Chondrocyte (in vitro differentiated cells): ENCODE measurements around the gene KAZN. TPM values are rescaled to one million over a fixed set of nuclear protein-coding genes. Genes with fewer than 3 reads are reported as not detected.

Experiments
- DNase-seq: peaks from one replicate; pipeline ENCODE4 v3.0.0; 2021; ENCODE audit warnings: mixed read lengths, low spot score
- H3K27ac Mint-ChIP-seq: one replicate; pipeline ENCODE4 v1.8.0; 2021; ENCODE audit warnings: mild to moderate bottlenecking, moderate library complexity, mixed read lengths; ENCODE audit not compliant: unreplicated experiment
- H3K27me3 Mint-ChIP-seq: 2 replicates; pipeline ENCODE4 v1.8.0; 2021; ENCODE audit warnings: low read depth, mixed read lengths
- H3K36me3 Mint-ChIP-seq: 2 replicates; pipeline ENCODE4 v1.8.0; 2021; ENCODE audit warnings: low read depth, mixed read lengths
- H3K4me1 Mint-ChIP-seq: 2 replicates; pipeline ENCODE4 v1.8.0; 2021; ENCODE audit warnings: low read depth, mild to moderate bottlenecking, mixed read lengths
- H3K4me3 Mint-ChIP-seq: one replicate; pipeline ENCODE4 v1.8.0; 2021; ENCODE audit warnings: mild to moderate bottlenecking, moderate library complexity, mixed read lengths; ENCODE audit not compliant: unreplicated experiment
- H3K9me3 Mint-ChIP-seq: 2 replicates; pipeline ENCODE4 v1.8.0; 2021; ENCODE audit warnings: low read depth, mixed read lengths
- total RNA-seq: library from RNA; stranded (reverse); gene quantifications from 3 replicates; pipeline ENCODE4 v1.2.1, GENCODE V29; 2021
- TF ChIP-seq, protein P1 (sequence below): fragments of 200-600 bp; sonication (generic); IDR thresholded peaks from 2 replicates; pipeline ENCODE4 v1.5.0; 2021; ENCODE audit warnings: antibody characterized with exemption, mild to moderate bottlenecking, moderate library complexity

KAZN gene
- total RNA-seq, 1 donor from 2014 or later: 29.6 TPM

DNA sequence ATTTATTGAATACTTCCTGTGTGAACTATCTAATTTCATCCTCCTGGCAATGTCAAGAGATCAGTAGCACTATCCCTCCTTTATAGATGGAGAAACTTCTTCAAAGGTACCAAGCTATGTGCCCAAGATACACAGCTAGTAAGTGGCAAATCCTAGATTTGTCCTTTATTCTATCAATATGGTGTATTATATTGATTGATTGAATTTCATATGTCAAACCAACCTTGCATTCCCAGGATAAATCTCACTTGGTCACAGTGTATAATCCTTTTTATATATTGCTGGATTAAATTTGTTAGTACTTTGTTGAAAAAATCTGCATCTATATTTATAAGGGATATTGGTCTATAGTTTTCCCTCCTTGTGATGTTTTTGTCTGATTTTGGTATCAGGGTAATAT, 506.3 kb downstream of the KAZN start:
- TF ChIP-seq, protein P1, sequence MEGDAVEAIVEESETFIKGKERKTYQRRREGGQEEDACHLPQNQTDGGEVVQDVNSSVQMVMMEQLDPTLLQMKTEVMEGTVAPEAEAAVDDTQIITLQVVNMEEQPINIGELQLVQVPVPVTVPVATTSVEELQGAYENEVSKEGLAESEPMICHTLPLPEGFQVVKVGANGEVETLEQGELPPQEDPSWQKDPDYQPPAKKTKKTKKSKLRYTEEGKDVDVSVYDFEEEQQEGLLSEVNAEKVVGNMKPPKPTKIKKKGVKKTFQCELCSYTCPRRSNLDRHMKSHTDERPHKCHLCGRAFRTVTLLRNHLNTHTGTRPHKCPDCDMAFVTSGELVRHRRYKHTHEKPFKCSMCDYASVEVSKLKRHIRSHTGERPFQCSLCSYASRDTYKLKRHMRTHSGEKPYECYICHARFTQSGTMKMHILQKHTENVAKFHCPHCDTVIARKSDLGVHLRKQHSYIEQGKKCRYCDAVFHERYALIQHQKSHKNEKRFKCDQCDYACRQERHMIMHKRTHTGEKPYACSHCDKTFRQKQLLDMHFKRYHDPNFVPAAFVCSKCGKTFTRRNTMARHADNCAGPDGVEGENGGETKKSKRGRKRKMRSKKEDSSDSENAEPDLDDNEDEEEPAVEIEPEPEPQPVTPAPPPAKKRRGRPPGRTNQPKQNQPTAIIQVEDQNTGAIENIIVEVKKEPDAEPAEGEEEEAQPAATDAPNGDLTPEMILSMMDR: no peak
- Mint-ChIP-seq H3K36me3 (peaks cover 6% of the 10 kb centered on the region), H3K4me3 (no peak overlapping the region), H3K4me1 (no peaks in the 10 kb centered on the region), H3K27ac (no peak overlapping the region), H3K9me3 (peaks cover 11% of the 10 kb centered on the region), H3K27me3 (peaks cover 21% of the 10 kb centered on the region)
- no peak for DNase-seq

DNA sequence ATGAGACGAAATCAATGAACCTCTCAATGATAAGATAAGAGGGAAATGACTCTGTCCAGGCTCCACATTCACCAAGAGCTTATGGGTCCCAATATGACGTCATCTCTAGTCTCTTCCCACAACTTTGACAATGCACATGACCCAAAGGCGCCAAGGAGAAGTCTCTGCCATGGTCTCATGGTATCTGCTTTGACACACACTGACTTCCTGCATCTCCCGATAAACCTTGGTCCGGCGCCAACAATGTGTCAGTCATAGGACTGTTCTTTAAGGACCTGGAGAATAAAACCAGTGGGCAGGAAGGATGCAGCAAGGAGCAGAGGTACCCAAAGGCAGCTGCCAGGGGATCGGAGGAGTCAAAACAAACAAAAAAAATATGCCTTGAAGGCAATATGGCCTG, 508.1 kb downstream of the KAZN start:
- TF ChIP-seq, protein P1: no peak
- Mint-ChIP-seq H3K36me3 (peaks cover 6% of the 10 kb centered on the region), H3K4me3 (no peak overlapping the region), H3K4me1 (no peaks in the 10 kb centered on the region), H3K27me3 (peaks cover 5% of the 10 kb centered on the region), H3K9me3 (peaks cover 11% of the 10 kb centered on the region), H3K27ac (no peak overlapping the region)
- no peak for DNase-seq

DNA sequence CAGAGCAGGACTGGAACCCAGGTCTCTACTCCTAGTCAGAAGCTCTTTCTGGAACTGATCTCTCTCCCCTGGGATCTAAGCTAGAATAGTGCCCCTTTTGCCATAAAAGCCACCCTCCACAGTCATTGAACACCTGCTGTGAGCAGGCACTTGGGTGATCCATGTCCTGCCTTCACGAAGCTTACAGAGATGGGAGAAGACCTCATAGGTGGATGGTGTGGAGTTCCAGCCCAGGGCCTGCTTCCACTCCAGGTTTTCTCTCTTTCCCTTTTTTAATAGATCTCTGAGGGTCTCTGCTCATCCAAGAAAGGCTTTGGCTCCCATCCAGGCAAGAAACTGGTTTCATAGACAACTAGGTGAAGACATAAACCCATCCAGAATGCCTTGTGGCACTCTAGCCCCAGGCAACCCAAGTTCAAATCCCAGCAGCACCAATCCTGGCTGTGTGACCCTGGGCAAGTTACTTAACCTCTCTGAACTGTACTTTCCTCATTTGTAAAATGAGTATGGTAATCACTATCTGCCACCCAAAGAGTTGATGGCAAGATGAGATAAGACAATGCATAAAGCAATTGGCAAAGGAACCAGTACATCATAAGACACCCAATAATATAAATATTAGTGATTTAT, 508.7 kb downstream of the KAZN start:
- H3K4me1 Mint-ChIP-seq: peaks cover 2% of the 10 kb centered on the region
- peaks cover 5% of the 10 kb centered on the region for H3K36me3 Mint-ChIP-seq
- H3K27ac Mint-ChIP-seq: no peak overlapping the region
- TF ChIP-seq, protein P1: no peak
- H3K4me3 Mint-ChIP-seq: no peak overlapping the region
- peaks cover 2% of the 10 kb centered on the region for H3K27me3 Mint-ChIP-seq
- H3K9me3 Mint-ChIP-seq: peaks cover 11% of the 10 kb centered on the region
- no peak for DNase-seq

DNA sequence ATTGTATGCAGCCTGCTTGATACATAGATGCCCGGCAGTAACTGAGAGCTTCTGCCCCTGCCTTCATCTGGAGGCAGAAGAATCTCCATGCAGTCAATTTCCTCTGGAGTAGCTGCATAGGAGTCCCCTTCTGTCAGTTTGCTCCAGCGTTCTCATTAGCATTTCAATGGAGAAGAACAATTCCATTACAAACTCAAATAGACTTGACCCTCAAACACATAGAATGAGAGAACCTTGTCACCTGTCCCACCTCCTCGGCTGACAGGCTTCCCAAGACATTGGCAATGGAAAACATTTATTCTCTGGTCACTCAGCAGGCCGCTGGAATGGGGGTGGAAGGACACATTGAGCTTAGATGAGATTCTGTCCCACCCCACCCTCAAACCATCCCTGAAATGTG, 509.4 kb downstream of the KAZN start:
- H3K4me3 Mint-ChIP-seq: no peak overlapping the region
- no peak overlapping the region for H3K27ac Mint-ChIP-seq
- TF ChIP-seq, protein P1: no peak
- peaks cover 11% of the 10 kb centered on the region for H3K9me3 Mint-ChIP-seq
- no peak for DNase-seq
- peaks cover 2% of the 10 kb centered on the region for H3K27me3 Mint-ChIP-seq
- H3K36me3 Mint-ChIP-seq: peaks cover 5% of the 10 kb centered on the region
- peaks cover 5% of the 10 kb centered on the region for H3K4me1 Mint-ChIP-seq

DNA sequence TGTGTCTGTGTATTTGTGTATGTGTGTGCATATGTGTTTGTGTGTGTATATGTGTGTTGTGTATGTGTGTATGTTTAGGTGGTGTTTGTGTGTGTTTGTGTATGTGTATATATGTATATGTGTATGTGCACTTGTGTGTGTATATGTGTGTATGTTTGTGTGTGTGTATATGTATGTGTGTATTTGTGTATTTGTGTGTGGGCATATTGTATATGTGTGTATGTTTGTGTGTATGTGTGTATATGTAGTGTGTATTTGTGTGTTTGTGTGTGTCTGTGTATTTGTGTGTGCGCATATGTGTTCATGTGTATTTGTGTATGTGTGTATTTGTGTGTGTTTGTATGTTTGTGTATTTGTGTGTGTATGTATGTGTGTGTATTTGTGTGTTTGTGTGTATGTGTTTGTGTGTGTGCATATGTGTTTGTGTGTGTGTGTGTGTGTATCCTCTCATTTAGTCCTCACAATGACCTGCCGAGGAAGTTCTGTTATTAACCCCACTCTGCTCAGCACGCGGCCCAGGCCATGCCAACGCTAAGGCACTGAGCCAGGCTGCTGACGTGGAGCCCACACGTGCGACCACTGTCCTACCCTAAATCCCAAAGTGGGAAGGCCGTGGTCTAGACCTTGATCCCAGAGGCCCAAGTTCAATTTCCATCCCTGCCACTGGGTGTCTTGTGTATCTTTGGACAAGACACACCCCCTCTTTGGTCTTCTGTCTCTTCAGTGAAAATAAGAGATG, 511.8 kb downstream of the KAZN start:
- peaks cover under 1% of the 10 kb centered on the region for H3K9me3 Mint-ChIP-seq
- peaks cover 5% of the 10 kb centered on the region for H3K4me1 Mint-ChIP-seq
- DNase-seq: no peak

More for the DNA sequence above, 511.8 kb downstream of the KAZN start:
- Mint-ChIP-seq H3K27me3 (peaks cover 6% of the 10 kb centered on the region), H3K36me3 (peaks cover 3% of the 10 kb centered on the region), H3K27ac (no peak overlapping the region), H3K4me3 (no peak overlapping the region)
- TF ChIP-seq, protein P1: no peak
